GM21367 (cell line): ENCODE measurements around the gene TP63.

Experiments used
- ATAC-seq: cut with Tn5 transposase; IDR thresholded peaks from one replicate; pipeline ENCODE4 v1.9.1; 2021; ENCODE audit not compliant: unreplicated experiment

The TP63 gene

DNA sequence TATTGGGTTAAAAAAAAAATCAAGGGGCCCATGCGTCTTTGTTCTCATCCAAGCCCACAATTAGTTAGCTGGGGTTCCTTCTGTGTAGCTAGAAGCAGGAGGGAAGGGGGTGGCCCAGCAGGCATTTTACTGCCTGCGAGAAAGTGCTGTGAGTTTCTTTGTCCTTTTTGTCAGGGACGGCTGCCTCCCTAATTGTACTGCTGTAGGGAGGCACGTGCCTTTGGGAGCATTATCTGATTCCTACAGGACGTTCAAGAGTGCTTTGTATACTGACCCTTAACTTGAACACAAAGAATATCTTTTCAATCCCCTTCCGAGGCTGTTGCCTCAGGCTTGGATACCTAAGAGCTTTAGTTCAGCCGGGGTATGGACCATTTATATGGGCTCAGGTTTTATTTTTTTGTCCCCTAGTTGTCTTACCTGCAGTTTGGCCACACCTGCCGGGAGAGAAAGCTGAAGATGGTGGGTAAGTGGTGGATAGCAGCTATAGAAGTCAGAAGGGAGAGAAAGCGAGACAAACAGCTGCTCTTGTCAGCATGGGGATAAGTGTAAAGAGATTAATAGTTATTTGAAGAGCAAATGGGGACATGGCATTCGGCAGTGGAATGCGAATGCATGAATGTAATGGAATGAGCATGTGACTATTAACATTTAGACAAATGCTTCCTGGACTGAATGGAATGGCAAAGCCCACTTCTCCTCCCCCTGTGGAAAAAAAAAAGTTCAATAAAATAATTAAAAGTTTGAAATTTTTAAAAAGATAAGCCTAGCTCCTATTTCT, 175.2 kb downstream of the TP63 start:
- ATAC-seq: no peak

DNA sequence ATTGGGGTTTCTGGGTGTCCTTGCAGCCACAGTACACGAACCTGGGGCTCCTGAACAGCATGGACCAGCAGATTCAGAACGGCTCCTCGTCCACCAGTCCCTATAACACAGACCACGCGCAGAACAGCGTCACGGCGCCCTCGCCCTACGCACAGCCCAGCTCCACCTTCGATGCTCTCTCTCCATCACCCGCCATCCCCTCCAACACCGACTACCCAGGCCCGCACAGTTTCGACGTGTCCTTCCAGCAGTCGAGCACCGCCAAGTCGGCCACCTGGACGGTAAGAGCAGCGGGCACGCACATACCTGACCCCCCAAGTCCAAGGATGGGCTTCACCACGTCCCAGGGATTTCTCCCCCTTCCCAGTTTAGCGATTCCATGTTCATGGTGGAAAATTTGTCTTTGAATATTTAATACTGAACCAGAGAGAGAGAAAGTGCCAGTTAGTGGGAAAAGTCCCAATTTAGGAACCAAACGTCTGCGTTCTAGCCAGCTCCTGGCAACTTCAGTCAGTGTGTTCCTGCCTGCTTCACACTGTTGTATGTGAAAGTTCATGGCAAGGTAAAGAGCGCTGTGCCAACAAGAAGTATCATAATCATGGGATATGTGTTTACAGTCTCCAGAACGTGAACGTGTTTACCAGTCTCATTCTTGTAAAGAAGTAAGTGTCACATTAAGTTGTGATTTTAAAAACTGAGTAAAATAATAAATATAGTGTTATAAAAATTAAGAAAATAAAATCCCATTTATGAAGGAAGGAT, 177.2 kb downstream of the TP63 start:
- ATAC-seq: no peak

- no peak for ATAC-seq
Measured at GRCh38 chr3:189809583-189809982, 178.4 kb downstream of the TP63 start.

GRCh38 chr3:189812806-189813465, 181.7 kb downstream of the TP63 start:
- no peak for ATAC-seq

- no peak for ATAC-seq
Measured at GRCh38 chr3:189813647-189814240, 182.6 kb downstream of the TP63 start.

- no peak for ATAC-seq
Measured at GRCh38 chr3:189820365-189820720, 189.2 kb downstream of the TP63 start.

DNA sequence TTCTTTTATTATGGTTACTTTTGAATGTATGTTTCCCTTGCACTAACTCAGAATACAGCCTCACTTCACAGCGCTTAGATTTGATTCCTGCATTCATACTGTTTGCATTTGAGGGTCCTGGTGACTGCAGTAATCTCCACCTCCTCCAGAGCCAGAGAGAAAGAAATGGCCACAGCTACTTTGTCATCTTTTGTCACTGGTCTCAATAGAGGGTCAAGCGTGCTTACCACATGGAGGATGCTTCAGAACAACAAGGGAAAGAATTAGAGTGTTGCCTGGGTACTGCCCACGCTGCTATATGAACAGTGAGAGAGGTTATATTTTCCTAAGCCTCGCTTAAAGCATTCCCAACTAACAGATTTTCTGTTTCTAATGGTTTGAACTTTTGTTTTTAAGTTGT, 190.1 kb downstream of the TP63 start:
- ATAC-seq: no peak

DNA sequence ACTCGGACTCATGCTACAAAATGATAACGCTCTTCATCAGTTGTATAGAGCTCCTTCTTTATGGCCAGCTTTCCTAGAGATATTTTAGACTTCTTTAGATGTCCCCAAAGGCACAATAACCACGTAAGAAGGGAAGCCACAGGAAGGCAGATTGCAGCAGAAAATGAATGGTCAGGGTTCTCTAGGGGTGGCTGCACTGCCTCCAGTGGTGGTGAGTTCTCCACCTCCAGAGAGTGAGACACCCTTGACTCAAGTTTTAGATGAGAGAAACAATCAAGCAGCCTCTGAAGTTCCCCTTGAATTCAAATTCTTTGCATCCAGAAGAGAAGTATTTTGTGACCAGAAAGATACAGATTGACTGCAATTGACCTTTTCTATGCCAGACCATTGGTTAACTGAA, 191.5 kb downstream of the TP63 start:
- ATAC-seq: no peak

DNA sequence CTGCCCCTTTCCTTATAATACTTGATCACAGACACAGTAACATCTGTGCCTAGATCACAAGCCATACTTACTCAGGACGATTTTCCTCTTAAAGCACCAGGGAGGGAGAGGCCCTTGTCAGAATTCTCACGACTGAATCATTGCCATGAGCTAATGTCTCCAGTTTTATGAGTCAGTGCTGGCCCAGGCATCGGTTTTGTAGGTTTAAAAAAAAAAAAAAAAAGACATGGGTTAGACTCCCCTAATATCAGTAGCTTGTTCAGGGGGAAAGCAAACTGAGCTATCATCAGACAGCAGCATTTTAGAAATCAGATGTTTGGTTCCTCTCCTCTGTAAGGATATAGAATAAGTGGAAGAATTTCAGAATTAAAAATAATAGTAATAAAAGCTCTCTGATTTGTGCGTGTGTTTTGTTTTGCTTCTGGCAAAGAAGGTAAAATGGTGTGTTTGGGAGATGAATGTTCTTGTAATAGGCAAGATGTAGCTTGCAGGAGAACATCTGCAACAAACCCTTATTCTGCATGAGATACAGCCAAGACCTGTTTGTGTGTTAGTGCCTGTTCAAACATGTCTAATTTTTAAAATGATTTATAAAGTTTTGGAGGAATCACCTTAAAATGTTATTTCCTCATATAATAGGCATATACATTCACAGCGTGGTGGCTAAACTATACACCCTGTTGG, 193.6 kb downstream of the TP63 start:
- ATAC-seq: no peak

DNA sequence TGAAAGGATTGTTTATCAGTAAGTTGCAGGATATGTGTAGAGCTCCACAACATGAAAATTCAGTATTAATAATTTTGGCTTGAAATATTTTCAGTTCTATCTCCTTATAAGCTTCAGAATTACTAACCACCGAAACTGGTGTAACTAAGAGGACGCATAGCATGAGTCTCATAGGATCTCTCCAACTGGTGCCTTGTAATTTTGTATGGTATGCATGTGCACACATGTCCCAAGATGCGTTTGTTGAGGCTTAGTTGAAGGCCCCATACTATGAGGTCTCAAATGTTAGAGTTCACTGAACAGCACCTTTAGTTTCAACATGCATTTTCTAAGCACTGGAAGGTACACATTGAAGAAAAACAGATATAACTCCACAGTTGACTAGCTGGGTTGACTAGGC, 195.4 kb downstream of the TP63 start:
- no peak for ATAC-seq

DNA sequence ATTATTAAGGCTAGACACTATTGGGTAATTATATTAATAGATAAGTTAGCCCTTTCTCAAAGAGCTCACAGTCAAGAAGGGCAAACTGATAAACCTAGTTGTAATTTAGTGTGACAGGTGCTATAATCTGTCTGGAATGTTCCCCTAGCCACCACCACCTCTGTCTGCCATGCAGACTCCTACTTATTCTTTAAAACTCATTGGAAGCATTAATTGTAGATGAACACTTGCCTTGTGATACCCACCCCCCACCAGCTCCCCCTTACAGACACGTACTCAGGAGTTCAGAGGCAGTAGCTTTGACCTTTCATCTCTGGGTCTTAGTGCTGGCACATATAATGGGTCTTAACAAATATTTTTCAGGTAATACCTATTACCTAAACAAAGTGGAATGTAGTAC, 195.9 kb downstream of the TP63 start:
- ATAC-seq: no peak

DNA sequence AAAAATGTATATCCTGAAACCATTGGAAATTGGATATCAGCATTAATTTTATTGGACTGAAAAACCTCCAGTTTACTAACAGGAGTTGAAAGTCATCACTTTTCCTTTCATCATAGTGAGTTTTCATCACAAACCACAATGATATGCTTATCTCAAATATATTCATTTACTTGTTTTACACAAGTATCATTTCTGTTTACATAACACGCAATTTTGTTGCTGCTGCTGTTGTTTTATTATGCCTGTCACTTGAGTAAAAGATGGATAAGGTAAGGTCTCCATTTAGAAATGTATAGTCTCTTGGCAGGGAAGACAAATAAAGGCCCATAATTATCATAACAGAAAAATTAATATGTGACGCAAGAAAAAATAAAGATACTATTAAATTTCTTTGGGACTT, 199.2 kb downstream of the TP63 start:
- ATAC-seq: no peak

- no peak for ATAC-seq
Measured at GRCh38 chr3:189833266-189833665, 202.1 kb downstream of the TP63 start.

- no peak for ATAC-seq
Measured at GRCh38 chr3:189833996-189834395, 202.8 kb downstream of the TP63 start.

- no peak for ATAC-seq
Measured at GRCh38 chr3:189834462-189834861, 203.3 kb downstream of the TP63 start.

GRCh38 chr3:189836795-189837194, 205.6 kb downstream of the TP63 start:
- no peak for ATAC-seq

GRCh38 chr3:189838291-189838690, 207.1 kb downstream of the TP63 start:
- ATAC-seq: no peak

GRCh38 chr3:189839576-189839975, 208.4 kb downstream of the TP63 start:
- ATAC-seq: no peak

GRCh38 chr3:189841473-189842205, 210.4 kb downstream of the TP63 start:
- ATAC-seq: no peak
